CD4-positive, alpha-beta T cell treated with Interleukin-12 subunit alpha and Interleukin-12 subunit beta, for 1 hour (primary cell): ENCODE results near the gene SATL1.
"Not testable (repeated sequence)": the region's sequence is repeated elsewhere in the genome, so short reads cannot be mapped to it uniquely, and the experiment has no call there.

Source experiments
- DNase-seq: peaks from one replicate; pipeline ENCODE4 v3.0.0-alpha.2; 2020

Gene SATL1, protein sequence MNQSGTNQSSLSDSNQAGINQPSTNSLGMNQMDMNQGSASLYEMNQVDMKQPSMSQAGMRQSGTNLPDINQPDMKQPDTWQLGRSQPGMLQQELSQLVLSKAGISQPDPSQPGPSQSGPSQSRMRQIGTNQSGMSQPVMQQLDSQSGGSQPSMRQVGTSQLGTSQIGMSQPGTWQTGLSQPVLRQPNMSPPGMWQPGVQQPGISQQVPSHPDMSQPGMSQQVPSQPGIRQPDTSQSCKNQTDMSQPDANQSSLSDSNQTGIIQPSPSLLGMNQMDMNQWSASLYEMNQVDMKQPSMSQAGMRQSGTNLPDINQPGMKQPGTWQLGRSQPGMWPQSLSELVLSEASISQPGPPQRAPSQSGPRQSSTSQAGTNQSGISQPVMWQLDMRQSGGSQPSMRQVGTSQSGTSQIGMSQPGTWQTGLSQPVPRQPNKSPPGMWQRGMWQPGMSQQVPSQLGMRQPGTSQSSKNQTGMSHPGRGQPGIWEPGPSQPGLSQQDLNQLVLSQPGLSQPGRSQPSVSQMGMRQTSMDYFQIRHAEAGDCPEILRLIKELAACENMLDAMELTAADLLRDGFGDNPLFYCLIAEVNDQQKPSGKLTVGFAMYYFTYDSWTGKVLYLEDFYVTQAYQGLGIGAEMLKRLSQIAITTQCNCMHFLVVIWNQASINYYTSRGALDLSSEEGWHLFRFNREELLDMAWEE

GRCh38 chrX:85243761-85244449 is at the start of gene SATL1, which contains the start of gene ZNF711:
Gene SATL1 (minus strand): TSS chrX:85243779. CDS start chrX:85108968, 134,811 bp downstream.
Gene ZNF711 (plus strand): TSS chrX:85243991. CDS start chrX:85247573, 3,582 bp downstream.
- DNase-seq, result peak; percentile 25

- no peak for DNase-seq
Observed at GRCh38 chrX:85288992-85289723, 45.6 kb upstream of the SATL1 start.

DNA sequence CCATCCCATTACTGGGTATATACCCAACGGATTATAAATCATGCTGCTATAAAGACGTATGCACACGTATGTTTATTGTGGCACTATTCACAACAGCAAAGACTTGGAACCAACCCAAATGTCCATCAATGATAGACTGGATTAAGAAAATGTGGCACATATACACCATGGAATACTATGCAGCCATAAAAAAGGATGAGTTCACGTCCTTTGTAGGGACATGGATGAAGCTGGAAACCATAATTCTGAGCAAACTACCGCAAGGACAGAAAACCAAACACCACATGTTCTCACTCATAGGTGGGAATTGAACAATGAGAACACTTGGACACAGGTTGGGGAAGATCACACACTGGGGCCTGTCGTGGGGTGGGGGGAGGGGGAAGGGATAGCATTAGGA is 41.7 kb upstream of the SATL1 start:
- DNase-seq, result not testable (repeated sequence)

DNA sequence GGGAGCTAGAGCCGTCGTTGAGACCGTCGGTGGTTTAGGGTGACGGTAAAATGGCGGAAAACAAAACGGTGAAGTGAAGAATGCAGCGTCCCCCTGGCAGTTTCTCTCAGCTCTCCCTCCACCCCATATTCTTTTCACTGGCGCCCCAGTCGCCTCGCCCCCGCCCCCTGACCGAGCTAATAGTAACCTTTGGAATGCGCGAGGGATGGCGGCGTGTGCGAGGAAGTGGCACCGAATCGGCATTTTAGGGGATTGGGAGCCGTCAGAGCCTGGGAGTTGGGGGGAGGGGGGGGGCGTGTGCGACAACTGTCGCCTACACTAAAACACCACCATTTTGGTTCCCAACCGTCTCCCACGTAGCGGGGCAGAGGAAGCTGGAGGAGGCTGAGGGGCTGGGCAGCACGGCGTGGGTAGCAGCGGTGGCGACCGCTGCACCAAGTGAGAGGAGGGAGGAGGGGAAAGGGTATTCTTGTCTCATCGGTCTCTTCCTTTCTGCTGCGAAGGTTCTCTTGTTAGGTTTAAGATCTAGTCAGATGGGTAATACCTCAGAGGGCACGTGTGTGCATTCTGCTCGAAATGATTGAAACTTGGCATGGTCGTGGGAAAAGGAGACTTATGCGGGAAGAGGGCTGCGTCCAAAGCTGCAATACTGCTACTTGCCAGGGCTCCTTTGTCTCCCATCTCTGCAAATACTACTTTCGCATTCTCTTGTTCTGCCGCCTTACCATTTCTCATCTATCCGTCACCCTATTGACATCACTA is 1.1 kb upstream of the SATL1 start:
- DNase-seq, result no peak

DNA sequence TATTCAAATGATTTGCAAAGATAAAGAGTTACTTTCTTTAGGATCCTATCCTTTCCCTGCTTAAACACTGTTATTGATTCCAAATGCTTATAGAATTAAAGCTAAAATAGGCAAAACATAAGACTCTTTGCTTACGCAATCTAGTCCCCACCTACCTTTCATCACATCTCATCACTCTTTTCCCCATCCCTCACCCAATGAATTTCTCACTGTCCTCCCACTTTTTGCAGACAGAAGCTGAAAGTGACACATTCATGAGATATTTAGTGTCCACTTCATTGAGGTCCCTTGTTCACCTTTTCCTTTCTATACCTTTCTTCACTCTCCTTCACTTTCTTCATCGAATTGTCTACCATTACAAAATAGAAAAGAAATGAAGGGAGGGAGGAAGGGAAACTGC is 424 bp downstream of the SATL1 start:
- DNase-seq, result no peak

DNA sequence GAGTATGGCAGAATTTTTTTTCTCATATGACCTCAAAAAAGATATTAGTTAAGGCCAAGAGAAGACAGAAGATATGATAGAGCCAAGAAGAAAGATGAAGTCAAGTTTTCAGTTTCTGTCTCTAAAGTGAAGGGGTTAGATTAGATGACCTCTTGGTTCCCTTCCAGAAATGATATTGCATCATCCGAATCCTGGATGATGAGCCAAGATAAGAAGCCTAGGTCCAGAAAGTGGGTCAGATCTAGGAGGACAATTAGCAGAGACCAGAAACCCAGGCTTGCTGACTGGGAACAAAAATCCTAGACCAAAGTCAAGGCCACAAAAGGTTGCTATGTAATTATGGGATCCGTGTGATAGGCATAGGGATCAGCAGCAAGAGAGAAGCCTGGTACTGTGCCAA is 20.2 kb downstream of the SATL1 start:
- no peak for DNase-seq

DNA sequence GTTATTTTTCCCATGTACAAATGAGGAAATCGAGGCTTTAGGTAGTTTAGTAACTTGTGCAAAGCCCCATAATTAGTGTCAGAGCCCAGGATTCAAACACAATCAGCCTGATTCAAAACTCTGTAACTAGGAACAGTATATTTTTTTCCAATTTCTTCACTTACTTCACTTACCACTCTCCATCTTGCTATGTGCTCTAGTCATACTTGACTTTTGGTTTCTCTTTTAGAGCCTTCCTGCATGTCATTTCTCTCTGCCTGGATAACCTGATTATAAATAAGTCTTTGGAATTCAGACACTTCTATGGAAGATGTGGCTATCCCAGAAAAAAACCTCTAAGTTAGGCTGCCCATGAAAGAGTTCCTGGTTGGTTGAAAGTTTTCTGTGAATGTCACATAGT is 22.2 kb downstream of the SATL1 start:
- no peak for DNase-seq

GRCh38 chrX:85215946-85216345 is 27.6 kb downstream of the SATL1 start:
- no peak for DNase-seq

DNA sequence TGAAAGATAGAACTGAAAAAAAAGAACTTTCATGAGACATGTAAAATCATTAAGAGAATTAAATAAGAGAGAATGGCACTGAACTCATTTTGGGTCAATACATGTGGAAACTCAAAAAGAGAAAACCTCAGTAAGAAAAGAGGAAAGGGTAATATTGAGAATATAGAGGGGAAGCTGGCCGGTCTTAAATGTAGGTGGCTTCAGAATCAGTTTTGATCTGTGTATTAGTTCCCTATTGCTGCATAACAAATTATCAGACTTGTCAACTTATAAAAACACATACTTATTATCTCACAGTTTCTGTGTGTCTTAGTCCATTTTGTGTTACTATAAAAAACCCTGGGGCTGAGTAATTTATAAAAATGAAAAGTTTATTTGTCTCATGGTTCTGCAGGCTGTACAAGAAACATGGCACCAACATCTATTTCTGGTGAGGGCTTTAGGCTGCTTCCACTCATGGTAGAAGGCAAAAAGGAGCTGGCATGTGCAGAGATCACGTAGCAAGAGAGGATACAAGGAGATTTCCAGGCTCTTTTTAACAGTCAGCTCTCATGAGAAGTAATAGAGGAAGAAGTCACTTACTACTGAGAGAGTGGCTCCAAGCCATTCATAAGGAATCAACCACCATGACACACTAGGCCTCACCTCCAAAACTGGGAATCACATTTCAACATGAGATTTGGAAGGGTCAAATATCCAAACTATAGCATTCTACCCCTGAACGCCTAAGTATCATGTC is 29.6 kb downstream of the SATL1 start:
- no peak for DNase-seq

- DNase-seq, result no peak
Observed at GRCh38 chrX:85203461-85203970, 40.1 kb downstream of the SATL1 start.

DNA sequence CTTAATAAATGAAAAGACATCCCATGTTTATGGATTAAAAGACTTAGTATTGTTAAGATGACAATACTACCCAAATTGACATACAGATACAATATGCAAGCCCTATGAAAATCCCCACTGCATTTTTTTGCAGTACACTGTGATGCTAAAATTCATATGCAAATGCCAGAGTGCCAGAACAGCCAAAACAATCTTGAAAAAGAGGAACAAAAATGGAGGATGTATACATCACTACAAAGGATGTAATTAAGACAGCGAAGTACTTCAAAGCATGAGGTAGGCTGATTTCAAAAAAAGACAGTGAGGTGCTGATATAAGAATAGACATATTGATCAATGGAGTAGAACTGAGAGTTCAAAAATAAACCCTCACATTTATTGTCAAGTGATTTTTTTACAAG is 47.3 kb downstream of the SATL1 start:
- DNase-seq, result no peak

DNA sequence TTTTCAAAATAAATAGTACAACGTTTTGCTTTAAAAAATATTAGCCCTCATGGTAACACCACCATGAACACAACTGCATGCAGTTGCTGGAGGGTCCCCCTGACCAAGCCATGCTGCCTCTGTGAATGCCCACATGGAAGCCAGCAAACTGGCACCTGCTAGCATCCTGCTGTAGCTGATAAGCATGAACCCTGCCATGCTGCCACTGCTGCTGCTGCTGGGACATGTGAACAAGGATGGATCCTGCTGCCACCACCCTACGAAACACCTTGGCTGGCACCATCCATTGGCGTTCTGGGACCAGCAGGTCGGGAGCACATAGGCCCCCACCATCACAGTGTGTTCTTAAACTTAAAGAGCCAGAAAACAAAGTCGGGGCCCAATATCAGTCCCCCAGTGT is 83.9 kb downstream of the SATL1 start:
- no peak for DNase-seq

DNA sequence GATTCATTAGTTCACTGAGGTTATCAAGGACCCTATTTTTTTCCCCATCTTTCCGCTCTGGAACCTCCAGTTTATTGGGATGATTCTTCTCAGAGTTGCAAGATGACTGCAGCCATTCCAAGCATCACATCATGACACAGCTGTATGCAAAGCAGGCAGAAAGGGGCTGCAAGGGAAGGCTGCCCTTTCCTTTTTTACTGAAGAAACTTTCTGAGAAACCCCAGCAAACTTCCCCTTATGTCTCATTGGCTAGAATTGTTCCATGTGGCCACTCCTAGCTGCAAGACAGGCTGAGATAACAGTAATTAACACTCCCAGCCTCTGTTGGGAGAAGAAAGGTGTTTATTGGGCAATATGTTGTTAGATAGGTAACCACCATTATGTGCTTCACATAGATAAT is 102.6 kb downstream of the SATL1 start:
- no peak for DNase-seq

- no peak for DNase-seq
Observed at GRCh38 chrX:85139422-85139821, 104.2 kb downstream of the SATL1 start.

- no peak for DNase-seq
Observed at GRCh38 chrX:85136409-85136808, 107.2 kb downstream of the SATL1 start.

- no peak for DNase-seq
Observed at GRCh38 chrX:85115252-85115651, 128.3 kb downstream of the SATL1 start.

DNA sequence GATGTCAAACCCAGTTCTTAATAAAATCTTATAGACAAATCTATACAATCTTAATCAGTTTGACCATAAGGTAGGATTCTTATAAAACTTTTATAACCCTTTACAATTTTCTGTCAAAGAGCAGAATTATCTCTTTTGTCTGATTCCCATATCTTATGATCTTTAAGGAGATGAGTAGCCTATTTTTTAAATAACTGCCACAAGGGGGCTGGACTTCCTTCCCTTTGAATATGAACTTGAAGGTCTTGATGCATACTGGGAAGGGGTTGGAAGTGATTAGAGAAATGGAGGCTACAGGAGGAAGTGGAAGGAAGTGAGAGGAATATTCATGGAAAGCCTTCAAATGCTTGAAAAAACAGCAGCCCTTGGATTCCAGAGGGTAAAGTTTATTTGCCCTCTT is 128.8 kb downstream of the SATL1 start:
- DNase-seq, result no peak

DNA sequence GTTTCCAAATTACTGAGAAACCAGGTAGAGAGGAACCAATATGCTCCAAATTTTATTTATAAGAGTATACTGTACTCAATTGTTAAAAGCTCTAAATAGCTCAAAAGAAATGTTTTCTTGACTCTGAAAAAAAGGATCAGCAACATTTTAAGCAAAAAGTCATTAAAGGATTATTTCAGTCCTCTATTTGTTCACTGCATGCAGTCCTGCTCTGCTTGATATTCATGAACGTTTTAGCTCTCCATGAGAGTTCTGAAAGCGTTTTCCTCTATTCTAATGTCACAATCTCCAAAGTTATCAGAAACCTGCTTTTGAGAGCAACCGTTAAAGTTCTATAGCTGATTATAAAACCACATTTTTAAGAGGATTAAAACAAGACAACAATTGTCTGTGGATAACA is 129.4 kb downstream of the SATL1 start:
- DNase-seq, result no peak

- DNase-seq, result no peak
Observed at GRCh38 chrX:85113746-85114145, 129.8 kb downstream of the SATL1 start.

GRCh38 chrX:85112293-85112692 is 131.3 kb downstream of the SATL1 start:
- no peak for DNase-seq

GRCh38 chrX:85111347-85111746 is 132.2 kb downstream of the SATL1 start:
- no peak for DNase-seq
